Measurements from ENCODE around the gene TAF10. TPM values are rescaled to one million over a fixed set of nuclear protein-coding genes. Genes with fewer than 3 reads are reported as not detected.
A peak's percentile ranks its signal among the peaks of the same experiment; 100 is the strongest.

Gene TAF10
- total RNA-seq, result 10 to 100 TPM; 10.5 to 18.8 TPM
- polyA plus RNA-seq, result 10 to 100 TPM; 44.2 to 58.1 TPM

GRCh38 chr11:6612213-6613041 is at the start of gene TAF10:
TSS of gene TAF10 (minus strand) at chr11:6612216. CDS start at chr11:6612189, 27 bp downstream.
- peak within 1 kb of the TSS; percentile 87 for H3K9ac ChIP-seq (ENCODE audit: low read depth in 1 of 2, low read length in 2 of 2)
- H3K4me1 ChIP-seq (ENCODE audit: control insufficient read depth in 4 of 4, insufficient read depth in 4 of 4, low read length in 3 of 4), result peaks cover 0 to 26% (median 16%) of the 10 kb centered on the region in 4 donors
- H3K27me3 ChIP-seq (ENCODE audit: control insufficient read depth in 4 of 4, insufficient read depth in 4 of 4, low read length in 3 of 4), result no peaks in the 10 kb centered on the region
- peak; percentile 96 for DNase-seq (ENCODE audit: low spot score)
- WGBS, result under 1% methylated on average over 51 of the region's 51 CpGs
- peak within 1 kb of the TSS; percentile 96 to 99 for H3K27ac ChIP-seq (ENCODE audit: low read depth in 1 of 2, low read length in 2 of 2)
- TF ChIP-seq ZBTB33 (IDR thresholded peaks at IDR 0.05), result no peak
- TF ChIP-seq SP1 (IDR thresholded peaks at IDR 0.05), result peak; percentile 62
- peak; percentile 96 for TF ChIP-seq TAF1 (conservative IDR thresholded peaks at IDR 0.05)
- peak; percentile 93 for TF ChIP-seq YY1 (IDR thresholded peaks at IDR 0.05)
- no peak for TF ChIP-seq HNF4A (conservative IDR thresholded peaks at IDR 0.05)
- TF ChIP-seq ATF3 (IDR thresholded peaks at IDR 0.05), result no peak
- peak; percentile 61 to 89 for TF ChIP-seq GABPA (IDR thresholded peaks at IDR 0.05 in 1 of 2, conservative IDR thresholded peaks at IDR 0.05 in 1 of 2)
- no peak for TF ChIP-seq HNF4G (IDR thresholded peaks at IDR 0.05)
- no peak for TF ChIP-seq FOXA1 (IDR thresholded peaks at IDR 0.05)
- TF ChIP-seq RAD21 (IDR thresholded peaks at IDR 0.05), result peak; percentile 2 to 47
- TF ChIP-seq JUND (IDR thresholded peaks at IDR 0.05), result no peak
- TF ChIP-seq FOXA2 (IDR thresholded peaks at IDR 0.05), result no peak
- TF ChIP-seq CTCF (IDR thresholded peaks at IDR 0.05; ENCODE audit: low read depth, low read length, missing input control), result peak; percentile 37
- peak; percentile 14 to 21 for TF ChIP-seq RXRA (IDR thresholded peaks at IDR 0.05)
- TF ChIP-seq MAX (IDR thresholded peaks at IDR 0.05), result peak; percentile 54
- peak; percentile 46 for TF ChIP-seq NR2F2 (IDR thresholded peaks at IDR 0.05)
- TF ChIP-seq REST (IDR thresholded peaks at IDR 0.05), result peak; percentile 77
- H3K9me3 ChIP-seq (ENCODE audit: control insufficient read depth in 4 of 4, low read length in 3 of 4), result no peaks in the 10 kb centered on the region
- peak within 1 kb of the TSS; percentile 79 to 83 (median 82) for H3K4me3 ChIP-seq (ENCODE audit: low read depth in 1 of 3, low read length in 3 of 3)
- H3K36me3 ChIP-seq (ENCODE audit: control insufficient read depth in 4 of 4, insufficient read depth in 3 of 4, low read depth in 1 of 4, low read length in 3 of 4), result peaks cover 14 to 43% (median 37%) of the 10 kb centered on the region in 4 donors
